Subcutaneous adipose tissue (tissue), 4 donors: ENCODE results near the gene PALLD. TPM values are rescaled to one million over a fixed set of nuclear protein-coding genes. Genes with fewer than 3 reads are reported as not detected.

ENCODE experiments used
- total RNA-seq, 4 donors: library from RNA; depleted of rRNA; stranded (reverse); fragments of >200 nt; gene quantifications; one replicate each; pipeline ENCODE4 v1.1.0, GENCODE V29; 2016
- TF ChIP-seq, protein P1 (sequence below): fragments of 450-650 bp; IDR thresholded peaks from one replicate; pipeline ENCODE4 v1.5.1; 2016; ENCODE audit warnings: low read depth, mild to moderate bottlenecking, control low read depth, antibody characterized with exemption, moderate library complexity

PALLD gene
- total RNA-seq, 4 donors from 2014 or later: 94.1 to 118 (median 110) TPM

DNA sequence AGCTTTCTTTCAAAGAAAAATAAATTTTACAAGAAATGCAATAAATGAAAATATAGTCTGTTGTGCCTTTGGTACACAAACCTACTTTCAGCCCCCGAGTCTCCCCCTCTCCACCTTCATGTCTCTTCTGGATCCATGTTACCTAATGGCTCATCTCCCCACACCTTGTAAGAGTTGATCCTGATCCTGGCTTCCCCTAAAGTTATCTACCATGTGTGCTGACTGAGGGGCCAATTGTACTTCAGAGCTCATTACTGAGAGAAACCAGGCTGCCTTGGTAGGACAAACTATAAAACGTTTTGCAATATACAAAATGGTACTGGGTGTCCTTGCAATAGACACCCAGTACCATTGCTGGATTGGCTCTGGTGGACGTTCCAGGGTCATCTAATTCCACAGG lies 11.8 kb downstream of the PALLD start:
- TF ChIP-seq, protein P1, sequence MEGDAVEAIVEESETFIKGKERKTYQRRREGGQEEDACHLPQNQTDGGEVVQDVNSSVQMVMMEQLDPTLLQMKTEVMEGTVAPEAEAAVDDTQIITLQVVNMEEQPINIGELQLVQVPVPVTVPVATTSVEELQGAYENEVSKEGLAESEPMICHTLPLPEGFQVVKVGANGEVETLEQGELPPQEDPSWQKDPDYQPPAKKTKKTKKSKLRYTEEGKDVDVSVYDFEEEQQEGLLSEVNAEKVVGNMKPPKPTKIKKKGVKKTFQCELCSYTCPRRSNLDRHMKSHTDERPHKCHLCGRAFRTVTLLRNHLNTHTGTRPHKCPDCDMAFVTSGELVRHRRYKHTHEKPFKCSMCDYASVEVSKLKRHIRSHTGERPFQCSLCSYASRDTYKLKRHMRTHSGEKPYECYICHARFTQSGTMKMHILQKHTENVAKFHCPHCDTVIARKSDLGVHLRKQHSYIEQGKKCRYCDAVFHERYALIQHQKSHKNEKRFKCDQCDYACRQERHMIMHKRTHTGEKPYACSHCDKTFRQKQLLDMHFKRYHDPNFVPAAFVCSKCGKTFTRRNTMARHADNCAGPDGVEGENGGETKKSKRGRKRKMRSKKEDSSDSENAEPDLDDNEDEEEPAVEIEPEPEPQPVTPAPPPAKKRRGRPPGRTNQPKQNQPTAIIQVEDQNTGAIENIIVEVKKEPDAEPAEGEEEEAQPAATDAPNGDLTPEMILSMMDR: no peak

DNA sequence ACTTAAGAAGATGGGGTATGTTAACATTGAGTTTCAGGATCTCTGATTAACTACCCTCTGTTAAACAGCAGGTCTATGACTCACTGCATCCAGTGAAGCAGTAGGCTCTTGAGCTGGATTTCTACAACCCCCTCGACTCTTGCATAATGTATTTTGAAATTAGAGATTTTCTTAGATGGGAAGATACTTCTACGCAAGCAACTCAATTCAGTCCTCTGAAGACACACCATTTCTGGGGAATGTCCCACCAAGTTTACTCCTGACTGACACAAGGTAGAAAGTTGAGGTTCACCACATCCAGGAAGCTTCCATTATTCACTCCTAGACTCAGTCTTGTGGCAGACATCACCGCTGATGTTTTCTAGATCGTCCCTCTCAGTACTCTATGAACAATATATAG lies 12.9 kb downstream of the PALLD start:
- TF ChIP-seq, protein P1: no peak

GRCh38 chr4:168511780-168512489 lies 15.1 kb downstream of the PALLD start:
- TF ChIP-seq, protein P1: no peak

DNA sequence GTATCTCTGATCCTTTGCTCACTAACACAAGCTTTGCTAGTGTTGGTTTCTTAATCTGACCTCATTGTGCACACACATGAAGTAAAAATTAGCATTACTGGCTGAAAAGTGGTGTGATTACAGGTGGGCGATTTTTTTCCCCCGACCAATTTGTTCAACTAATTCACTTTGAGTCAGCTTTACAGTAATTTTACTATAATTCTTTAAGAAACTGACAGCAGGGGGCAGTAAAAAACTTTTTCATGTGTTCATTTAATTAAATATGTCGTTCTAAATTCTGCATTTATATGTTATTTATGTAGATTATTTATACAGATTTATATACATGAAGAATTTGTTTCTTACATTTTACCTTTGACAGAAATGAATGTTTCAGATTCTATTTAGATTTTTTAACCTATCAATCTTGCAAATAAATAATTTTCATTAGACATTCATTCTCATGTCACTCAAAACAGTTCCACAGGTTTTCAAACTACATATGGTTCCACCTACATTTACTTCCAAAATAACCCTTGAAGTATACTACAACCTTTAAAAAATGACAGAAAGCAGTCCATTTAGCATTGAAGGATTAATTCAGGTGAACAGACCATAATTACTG lies 17.5 kb downstream of the PALLD start:
- TF ChIP-seq, protein P1: no peak

DNA sequence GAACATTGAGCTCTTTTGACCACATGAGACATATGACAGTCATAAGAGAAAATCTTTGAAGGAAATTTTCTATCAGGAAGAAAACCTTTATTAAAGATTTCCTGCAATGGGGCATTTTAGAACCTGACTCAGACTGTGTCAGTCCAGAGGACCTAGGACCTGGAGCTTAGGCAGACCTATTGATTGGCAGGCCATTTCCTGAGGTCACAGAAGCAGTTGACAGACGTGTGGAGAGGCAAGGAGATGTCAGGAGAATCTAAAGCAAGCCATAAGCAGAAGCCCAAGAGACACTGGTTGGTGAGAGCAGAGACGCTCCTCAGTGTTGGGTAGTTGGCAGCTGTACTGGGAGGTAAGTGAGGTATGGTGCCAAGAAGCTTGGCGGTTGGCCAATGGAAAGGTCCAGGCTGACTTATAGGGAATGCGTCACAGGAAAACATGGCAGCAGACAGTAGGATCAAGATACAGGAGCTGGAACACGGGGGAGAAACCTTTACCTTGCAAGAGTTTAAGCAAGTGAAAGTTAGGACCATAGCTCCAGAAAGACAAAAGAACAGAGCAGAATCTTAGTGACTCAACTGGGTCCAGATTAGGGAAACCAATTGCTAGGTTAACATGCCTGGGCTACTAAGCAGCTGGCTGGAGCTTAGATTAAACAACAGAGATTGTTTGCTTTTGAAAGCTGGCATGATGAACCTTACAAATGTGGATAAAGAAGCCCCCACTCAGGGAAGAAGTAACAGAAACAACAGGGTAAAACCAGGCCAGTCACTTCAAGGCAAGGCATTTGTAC lies 18.6 kb downstream of the PALLD start:
- TF ChIP-seq, protein P1: no peak

GRCh38 chr4:168516841-168517240 lies 20.0 kb downstream of the PALLD start:
- TF ChIP-seq, protein P1: no peak

DNA sequence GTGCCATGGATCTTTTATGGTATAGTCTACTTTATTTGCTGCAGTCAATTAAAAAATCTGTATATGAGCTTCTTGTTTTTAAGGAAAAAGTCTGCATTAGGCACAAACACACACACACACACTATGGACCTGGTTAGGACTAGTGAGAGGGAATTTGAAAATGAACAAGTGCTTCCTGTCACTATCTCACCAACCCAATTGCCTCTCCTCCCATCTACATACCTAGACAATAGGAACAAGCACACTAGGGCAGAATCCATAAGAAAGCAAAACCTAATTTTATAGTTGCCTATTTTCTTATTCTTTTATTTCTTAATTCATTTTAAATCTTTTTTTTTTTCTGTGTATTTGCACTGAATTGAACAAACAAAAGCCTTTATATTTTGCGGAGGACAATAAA lies 22.7 kb downstream of the PALLD start:
- TF ChIP-seq, protein P1: no peak
